NCI-H345 treated with DMSO at 0.1 percent for 48 hours (cell line): ENCODE data around the gene PLXNB2.

Experiments
- DNase-seq: peaks from one replicate; lab custom pipeline; 2025; ENCODE audit not compliant: unreplicated experiment; lab: John Stamatoyannopoulos, UW

The PLXNB2 gene

DNA sequence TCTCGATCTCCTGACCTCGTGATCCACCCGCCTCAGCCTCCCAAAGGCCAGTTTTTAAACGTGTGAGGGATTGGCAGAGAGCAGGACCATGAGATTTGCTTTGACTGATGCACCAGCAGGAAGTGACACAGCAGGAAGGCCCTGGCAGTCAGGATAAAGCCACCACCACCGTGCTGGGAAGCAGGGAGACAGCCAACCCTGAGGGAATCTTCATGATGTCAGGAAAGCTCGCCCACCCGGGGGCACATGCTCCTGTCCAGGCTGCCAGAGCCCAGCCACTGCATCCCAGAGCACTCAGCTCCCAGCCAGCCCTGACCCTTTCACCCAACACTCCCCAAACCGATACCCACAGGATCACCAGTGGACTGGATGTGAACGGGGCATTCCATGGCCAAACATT lies 68.7 kb downstream of the PLXNB2 start:
- DNase-seq = no peak

DNA sequence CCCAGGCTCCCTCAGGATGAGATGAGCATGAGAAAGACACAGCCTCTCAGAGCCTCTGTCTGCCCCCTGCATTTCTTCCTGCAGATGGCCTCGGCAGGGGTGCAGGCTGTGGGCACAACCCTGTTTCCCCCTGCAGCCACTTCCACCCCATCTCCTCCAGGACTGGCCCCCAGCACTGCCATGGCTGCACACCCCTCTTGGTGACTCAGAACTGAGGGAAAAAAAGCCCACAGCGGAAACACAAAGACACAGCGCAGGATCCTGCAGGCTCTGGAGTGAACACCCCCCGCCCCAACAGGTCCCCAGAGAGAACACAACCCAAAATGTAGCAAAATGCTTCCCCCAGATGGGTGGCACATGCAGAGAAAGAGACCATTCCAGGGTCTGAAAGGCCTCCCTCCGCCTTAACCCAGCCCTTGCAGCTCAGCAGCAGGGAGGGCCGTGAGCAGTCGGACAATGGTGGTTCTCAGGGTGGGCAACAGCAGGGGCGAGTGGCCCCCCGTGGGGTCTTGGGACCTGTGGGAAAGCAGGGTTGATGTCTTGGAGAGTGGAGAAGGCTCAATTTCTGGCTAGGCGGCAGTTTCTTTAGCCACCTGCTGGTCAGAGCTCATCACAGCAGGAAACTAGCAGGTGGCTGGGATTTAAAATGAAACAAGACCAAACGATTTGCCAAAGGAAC lies 70.6 kb downstream of the PLXNB2 start:
- DNase-seq = no peak

DNA sequence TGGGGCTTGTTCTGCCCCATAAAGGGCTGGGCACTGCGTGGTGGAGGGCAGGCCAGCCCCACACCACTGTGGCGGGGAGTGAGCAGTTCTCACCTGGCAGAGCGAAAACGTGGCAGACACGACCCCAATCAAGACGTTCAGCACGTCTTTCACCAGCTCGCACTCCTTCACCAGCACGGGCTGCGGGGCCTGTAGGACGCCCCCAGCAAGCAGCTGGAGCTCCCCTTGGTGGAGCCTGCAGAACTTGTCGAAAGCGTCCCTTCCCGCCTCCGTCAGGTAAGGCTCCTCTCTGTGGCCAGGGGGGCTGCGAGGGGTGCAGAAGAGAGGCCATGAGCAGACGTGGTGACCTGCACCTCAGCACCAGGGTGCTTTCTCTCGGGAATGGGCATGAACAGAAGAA lies 74.2 kb downstream of the PLXNB2 start:
- DNase-seq = no peak

DNA sequence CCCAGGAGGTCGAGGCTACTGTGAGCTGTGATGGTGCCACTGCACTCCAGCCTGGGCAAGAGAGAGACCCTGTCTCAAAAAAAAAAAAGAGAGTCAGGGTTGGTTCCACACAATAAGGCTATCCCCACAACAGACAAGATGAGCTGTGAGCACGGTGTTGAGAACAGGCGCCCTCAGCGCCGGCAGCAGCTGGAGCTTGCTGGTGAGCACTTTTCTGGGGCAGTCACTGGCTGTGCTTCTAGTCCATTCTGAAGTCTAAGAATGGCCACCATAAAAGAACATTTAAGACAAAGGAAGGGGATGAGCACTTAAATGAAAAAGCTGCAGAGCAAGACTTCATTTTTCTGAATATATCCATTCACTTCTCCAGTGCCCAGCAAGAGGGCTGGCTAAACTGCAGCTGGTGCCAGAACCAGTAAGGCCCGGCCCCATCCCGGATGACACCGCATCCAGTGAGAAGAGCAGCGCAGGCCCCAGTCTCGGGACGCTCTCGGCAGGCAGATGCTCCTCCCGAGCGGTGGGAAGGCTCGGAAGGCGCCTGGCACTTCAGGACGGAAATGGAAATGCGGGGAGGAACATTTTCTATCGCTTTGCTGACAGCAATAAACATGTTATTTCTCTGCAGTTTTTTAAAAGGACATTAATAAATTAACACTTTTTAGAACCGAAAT lies 74.8 kb downstream of the PLXNB2 start:
- DNase-seq = no peak

DNA sequence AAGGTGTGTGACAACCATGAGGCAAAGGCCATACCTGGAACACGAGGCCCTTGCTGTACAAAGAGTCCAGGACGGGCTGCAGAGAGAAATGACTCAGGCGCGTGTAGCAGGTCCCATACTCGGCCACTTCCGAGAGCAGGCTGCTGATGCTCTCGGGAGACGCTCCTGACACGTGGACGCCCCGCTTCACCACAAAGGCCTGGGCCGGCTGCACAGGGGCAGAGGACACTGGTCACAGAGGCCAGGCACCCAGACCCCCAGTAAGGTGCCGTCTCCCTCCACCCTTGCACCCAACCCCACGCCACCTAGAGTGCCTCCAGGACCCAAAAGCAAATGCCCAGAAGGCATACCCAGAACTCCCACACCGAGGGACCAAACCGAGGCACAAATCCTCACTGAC lies 78.1 kb downstream of the PLXNB2 start:
- DNase-seq = no peak

DNA sequence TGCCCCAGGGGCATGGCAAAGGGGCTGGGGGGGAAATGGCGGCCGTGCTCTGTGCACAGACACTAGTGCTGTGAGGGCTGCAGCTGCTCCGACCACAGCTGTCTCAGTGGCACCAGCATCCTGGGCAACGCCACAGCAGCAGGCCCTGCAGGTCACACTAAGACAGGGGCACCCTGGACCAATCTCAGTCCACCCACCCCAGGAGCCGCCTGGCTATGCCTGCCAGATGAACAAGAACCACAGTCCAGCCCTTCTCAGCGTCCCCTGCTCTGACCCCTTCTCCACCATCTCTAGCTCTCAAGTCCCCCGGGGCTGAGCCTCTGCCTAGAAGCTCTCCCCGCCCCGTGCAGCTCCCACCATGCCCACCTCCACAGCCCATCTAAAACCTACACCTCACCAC lies 79.1 kb downstream of the PLXNB2 start:
- DNase-seq = no peak

DNA sequence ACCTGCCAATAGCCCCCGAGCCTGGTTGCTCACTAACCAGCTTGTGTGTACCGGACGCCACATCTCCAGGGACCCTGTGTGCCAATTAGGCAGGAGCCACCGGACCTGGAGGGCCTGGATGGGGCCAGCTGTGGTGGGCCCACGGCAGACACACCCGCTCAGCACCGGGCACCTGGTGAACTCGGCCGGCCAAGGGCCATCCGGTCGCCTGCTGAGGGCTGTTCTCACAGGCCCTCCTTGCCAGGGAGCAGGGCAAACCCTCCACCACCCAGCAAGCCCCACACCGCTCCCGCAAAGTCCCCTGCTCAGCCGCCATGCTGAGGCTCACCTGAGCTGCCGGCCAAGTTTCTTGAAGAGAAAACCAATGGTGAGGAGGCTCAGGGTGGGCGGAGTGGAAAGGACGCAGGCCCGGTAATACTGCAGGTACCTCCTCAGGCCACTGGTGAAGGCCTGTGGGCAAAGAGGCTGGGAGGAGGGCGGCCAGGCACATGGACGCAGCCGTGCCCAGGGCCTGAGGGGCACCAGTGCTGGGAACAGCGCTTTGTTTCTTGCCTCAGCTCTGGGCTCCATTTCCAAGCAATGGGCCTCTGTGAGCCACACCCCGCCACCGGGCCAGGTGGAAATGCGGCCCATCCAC lies 79.7 kb downstream of the PLXNB2 start:
- DNase-seq = no peak

DNA sequence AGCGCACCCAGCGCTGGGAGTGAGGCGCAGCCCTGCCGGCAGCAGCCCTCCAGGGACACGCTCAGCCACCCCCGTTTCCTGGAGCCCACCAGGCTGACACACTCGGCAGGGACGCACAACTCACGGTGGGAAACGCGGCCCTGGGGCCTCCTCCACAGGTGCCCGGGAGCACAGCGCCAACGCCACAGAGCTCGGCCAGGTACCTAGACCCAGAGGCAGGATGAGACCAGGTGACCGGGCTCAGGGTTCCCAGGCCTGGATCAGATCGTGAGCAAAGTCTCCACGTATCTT lies 80.6 kb downstream of the PLXNB2 start:
- DNase-seq = no peak

DNA sequence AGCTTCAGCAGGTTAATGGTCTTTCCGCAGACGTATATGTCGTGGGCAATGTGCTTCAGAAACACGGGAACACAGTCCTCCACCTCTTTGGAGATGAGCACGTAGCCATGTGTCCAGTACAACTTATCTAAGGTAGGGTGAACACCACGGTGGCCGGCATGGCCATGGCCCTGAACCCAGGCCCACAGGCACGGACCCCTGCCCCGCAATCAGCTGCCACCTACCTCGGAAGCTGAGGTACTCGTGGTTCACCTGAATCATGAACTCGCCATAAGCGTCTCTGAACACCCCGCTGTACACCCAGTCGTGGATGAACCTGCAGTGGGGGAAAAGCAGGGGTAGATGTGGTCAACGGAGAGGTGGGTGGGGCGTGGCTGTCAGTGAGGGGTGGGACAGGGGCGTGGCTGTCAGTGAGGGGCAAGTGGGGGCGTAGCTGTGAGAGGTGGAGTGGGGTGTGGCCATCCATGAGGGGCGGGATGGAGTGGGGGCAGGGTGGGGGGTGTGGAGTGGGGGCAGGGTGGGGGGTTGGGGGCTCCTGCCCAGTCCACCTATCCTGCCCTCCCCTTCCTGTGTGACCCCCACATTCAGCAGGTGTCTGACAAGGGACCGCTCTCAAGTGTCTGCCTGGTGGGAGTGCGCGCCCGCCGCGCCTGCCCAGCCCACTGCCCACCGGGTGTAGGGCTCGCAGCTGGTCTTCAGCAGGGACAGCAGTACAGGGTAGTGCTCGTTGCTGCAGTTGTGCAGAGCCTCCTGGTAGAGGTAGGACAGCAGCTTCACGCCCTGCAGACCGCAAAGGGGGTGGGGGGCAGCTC lies 81.2 kb downstream of the PLXNB2 start:
- no peak for DNase-seq

DNA sequence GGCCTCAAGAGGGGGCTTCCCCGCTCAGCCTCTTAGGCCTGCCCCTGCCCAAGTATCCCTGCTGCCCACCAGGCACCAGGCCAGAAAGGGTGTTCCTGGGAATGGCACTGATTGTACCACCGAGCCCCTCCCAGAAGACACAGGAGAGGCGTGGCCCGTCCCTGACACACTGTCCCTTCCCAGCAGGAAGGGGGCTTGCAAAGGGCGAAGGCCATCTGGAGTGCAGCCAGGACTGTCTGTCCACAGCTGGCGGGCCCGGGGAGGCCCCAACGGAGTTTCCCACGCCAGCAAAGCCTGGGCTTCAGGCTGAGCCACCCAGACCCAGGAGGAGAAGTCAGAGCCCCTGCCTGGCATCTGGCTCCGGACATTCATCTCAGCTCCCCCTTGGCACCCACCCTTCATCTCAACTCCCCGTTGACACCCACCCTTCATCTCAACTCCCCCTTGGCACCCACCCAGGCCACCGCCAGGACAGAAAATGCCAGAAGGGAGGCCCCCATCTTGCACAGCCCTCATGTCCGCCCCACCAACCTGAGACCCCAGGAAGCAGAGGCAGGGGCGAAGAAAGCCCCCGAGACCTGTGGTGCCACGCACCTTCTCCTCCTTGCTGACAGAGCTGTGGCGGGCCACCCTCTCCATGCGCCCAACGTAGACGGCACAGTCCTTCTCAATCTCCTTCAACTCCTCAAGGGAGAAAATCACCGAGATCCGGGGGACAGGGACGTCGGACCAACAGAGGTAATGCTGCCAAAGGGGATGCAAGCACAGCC lies 82.1 kb downstream of the PLXNB2 start:
- no peak for DNase-seq
